NT2/D1 (cell line): ENCODE measurements around the gene CDK2AP2.

Source experiments
- SUZ12 ChIP-seq: IDR thresholded peaks from 2 replicates; pipeline ENCODE4 v1.6.1; 2011; ENCODE audit not compliant: insufficient read length, insufficient read depth; ENCODE audit errors: extremely low read depth
- YY1 ChIP-seq: IDR thresholded peaks from 2 replicates; pipeline ENCODE4 v1.6.1; 2011; ENCODE audit not compliant: insufficient read length, insufficient read depth
- ZNF274 ChIP-seq: IDR thresholded peaks from 2 replicates; pipeline ENCODE4 v1.6.1; 2011; ENCODE audit warnings: mild to moderate bottlenecking, low read depth, low read length

- no peak for TF ChIP-seq SUZ12
- TF ChIP-seq YY1, result no peak
- TF ChIP-seq ZNF274, result no peak
Measured at GRCh38 chr11:67516806-67517205, 8.8 kb upstream of the CDK2AP2 start.
